SHP77 treated with DMSO at 0.1 percent for 48 hours (cell line): ENCODE results near the gene FGD5.
A peak's percentile ranks its signal among the peaks of the same experiment; 100 is the strongest.

Experiments used
- DNase-seq: peaks from one replicate; lab custom pipeline; 2025; lab: John Stamatoyannopoulos, UW

Gene FGD5

GRCh38 chr3:14933820-14934425, 115.2 kb downstream of the FGD5 start:
- no peak for DNase-seq

GRCh38 chr3:14935592-14936345, 117.0 kb downstream of the FGD5 start:
- DNase-seq, result no peak

GRCh38 chr3:14938954-14939353, 120.2 kb downstream of the FGD5 start:
- no peak for DNase-seq

DNA sequence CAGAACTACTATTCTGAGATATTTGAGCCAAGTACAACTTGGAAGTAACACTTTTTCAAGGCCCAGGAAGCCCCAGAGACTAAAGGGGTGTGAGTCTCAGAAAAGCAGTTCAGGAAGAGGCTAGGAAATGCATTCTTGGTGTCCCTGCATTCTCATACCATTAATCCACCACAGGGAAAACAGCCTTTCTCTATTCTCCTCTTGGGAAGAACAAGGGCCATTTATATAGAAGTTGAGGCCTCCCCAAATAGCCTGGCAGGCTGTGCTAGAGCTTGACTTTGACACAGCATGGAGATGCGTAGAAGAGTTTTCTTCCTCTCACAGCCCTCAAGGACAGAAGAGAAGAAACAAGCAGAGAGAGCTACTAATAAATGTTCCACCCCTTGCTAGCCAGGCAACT, 123.1 kb downstream of the FGD5 start:
- DNase-seq, result no peak

GRCh38 chr3:14943042-14943441, 124.3 kb downstream of the FGD5 start:
- DNase-seq, result no peak

DNA sequence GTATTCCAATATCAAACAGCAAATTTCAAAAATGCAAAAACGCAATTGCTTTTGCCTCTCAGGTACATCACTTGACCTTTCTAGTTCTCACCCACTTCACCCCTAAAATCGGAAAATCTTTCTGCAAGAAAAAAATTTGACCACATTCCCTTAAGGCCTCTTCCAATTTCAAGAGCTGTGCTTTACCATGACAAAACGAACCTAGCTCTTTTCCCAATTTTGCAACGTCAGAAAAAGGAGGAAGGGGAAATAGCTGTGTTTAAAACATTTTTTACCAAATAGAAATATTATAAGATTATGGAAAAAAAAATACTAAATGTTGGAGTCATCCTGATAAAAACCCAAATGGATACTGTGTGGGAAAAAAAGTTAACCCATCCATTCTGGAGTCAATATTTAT, 127.5 kb downstream of the FGD5 start:
- DNase-seq, result no peak

DNA sequence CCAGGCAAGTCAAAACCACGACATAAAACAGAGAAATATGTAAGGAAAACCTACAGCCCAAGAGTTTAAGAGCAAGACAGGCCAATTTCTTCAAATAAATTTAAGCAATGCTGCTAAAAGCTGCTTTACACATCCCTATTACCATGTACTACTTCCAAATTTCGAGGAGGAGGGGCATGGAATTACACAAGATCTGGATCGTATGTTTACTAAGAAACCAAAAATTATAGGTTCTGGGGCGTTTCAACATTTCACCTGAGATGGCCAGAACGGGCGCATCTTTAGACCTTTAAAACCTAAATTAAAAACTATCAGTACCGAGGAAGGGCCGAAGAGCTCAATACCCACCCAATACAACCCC, 128.0 kb downstream of the FGD5 start:
- DNase-seq, result no peak

DNA sequence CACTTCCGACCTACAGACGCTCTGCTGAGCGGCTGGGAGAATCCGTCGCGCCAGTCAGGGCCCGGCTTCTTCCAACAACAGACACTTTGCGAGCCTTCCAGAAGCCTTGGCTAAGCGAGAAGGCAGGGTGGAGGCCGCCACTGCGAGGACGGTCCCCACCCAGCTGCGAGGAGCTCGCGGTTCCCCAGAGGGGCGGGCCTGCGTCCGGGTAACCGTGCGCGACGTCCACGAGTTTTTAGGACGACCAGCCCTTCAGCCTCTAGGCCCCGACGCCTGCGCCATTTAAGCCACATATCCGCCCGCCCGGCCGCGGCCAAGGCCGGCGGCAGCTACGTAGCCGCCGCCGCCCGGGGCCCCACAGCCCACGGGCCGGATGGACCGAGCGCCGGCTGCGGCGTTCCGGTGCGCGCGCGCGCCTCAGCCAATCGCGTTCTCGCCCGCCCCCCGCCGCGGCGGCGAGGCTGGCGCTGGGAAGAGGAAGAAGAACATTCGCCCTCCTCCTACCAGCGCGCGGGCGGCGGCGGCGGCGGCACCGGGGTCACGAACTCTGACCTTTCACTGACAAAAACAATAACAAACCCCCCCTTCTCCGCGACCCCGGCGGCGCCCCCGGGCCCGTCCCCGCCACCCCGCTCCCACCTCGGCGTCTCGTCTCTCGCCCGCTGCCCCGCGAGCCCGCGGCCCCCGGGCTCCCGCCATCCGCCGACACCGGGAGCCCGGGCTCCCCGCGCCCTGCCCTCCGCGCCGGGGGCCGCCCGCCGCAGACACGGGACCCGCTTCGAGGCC, 128.5 kb downstream of the FGD5 start, which contains the start of gene NR2C2:
NR2C2 (plus strand) TSS at position 484 of the 786 bp plus-strand sequence. CDS start 56,332 bp downstream, outside the sequence.
- peak; percentile 25 for DNase-seq

- peak; percentile 76 for DNase-seq
Measured at GRCh38 chr3:14947886-14948608, 129.3 kb downstream of the FGD5 start.

DNA sequence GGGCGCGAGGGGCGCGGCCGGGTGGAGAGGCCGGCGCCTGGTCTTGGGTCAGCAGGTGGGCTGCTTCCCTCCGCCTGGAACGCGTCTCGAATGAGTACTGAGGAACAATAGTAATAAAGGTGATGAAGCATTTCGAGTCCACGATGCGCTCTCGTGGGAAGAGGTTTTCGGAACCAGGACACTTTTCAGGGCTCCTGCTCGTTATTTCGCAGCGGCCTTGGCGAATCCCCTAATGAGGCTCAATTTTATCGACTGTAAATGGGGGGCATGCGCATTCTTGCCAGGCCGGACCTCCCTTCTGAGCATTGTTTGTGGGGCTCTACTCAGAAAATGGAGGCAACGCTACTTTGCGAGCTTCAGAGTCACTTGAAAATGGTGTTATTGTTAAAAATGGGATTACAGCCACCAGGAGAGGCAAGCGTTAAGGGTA, 129.9 kb downstream of the FGD5 start:
- DNase-seq, result no peak

- DNase-seq, result no peak
Measured at GRCh38 chr3:14949126-14949525, 130.4 kb downstream of the FGD5 start.

- DNase-seq, result no peak
Measured at GRCh38 chr3:14950274-14950673, 131.5 kb downstream of the FGD5 start.

DNA sequence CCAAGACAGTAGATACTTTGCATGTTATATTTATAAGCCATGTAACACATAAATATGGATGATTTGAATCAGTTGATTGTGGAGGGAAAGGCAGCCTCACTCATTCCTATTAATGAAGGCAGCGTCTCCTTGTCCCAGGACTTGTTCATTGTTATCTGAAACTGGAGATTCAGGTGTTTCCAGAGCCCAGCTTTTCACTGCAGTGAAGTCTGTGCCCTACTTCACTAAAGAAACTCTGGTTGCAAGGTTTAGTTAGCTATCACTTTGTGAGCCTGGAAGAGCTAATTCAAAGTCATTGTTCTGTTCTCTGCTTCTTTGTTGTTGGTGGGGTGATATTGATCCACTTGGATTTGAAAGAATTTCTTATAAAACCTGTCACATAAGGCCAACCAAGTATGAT, 138.4 kb downstream of the FGD5 start:
- DNase-seq, result no peak

- DNase-seq, result no peak
Measured at GRCh38 chr3:14957925-14958324, 139.2 kb downstream of the FGD5 start.

- no peak for DNase-seq
Measured at GRCh38 chr3:14959359-14959943, 140.7 kb downstream of the FGD5 start.

GRCh38 chr3:14962762-14963161, 144.0 kb downstream of the FGD5 start:
- no peak for DNase-seq

GRCh38 chr3:14967285-14967684, 148.5 kb downstream of the FGD5 start:
- DNase-seq, result no peak

GRCh38 chr3:14969671-14970070, 150.9 kb downstream of the FGD5 start:
- no peak for DNase-seq

DNA sequence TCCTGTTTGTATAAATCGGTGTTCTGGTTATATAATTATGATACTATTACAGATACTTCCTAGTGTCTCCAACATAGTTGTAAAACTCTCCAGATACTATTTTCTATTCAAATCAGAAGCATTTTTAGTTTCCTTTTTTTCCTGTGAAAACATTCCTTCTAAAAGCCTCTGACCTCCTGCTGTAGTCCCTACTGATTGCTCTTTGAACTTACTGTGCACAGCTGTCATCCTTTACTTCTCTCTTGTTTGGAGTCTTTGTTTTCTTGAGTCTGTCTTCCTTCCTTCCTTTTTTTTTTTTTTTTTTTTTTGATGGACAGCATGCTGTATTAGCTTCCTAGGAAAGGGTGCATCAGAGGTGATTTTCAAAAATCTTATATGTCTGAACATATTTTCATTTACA, 157.6 kb downstream of the FGD5 start:
- DNase-seq, result no peak

DNA sequence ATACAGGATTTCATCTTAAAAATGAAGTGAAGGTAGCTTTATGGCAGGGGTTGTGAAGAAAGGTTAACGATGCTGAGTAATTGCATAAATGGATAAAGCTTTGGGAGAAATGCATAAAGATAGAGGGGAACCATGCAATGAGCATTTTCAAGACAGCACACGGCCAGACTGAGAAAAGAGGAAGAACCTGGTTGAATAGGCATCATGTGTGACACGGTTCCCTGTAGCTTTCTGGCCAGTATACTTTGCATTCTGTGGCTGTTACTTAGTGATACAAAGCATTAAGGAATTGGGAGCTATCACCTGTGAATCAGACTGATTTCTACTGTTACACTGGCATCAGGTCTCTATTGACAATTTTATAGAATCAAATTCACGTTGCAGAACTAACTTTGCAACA, 161.9 kb downstream of the FGD5 start:
- DNase-seq, result no peak
